Activated T-cell treated with anti-CD3 and anti-CD28 coated beads, Interleukin-2, amount 50 U/mL, for 4 hours (primary cell): Measurements from ENCODE around the gene C17orf107. TPM values are rescaled to one million over a fixed set of nuclear protein-coding genes. Genes with fewer than 3 reads are reported as not detected.

Experiments used
- ATAC-seq, 2 donors: fragments of 200-7000 bp; cut with Tn5 transposase; one replicate each; pipeline ENCODE4 v1.10.0; 2021
- DNase-seq: peaks from one replicate; pipeline ENCODE4 v3.0.0-alpha.2; 2020
- H3K27me3 Mint-ChIP-seq: one replicate; pipeline ENCODE4 v1.8.0; 2021; ENCODE audit warnings: low read depth, mixed read lengths
- H3K36me3 Mint-ChIP-seq: one replicate; pipeline ENCODE4 v1.8.0; 2022; ENCODE audit warnings: mixed read lengths; ENCODE audit not compliant: insufficient read depth
- H3K4me1 Mint-ChIP-seq: one replicate; pipeline ENCODE4 v1.8.0; 2021; ENCODE audit warnings: low read depth, mixed read lengths
- H3K4me3 Mint-ChIP-seq: one replicate; pipeline ENCODE4 v1.8.0; 2021; ENCODE audit warnings: mild to moderate bottlenecking, moderate library complexity, mixed read lengths
- H3K9me3 Mint-ChIP-seq: one replicate; pipeline ENCODE4 v1.8.0; 2021; ENCODE audit warnings: mixed read lengths
- total RNA-seq, 3 donors: library from RNA; stranded (reverse); gene quantifications; one replicate each; pipeline ENCODE4 v1.2.1, GENCODE V29; 2021

C17orf107 gene
- total RNA-seq, 3 donors from 2014 or later = 1.5 to 3.6 (median 2.7) TPM

- ATAC-seq = no peak
Observed at GRCh38 chr17:4941319-4941610, 41.9 kb downstream of the C17orf107 start.

GRCh38 chr17:4942760-4943508 is 43.6 kb downstream of the C17orf107 start:
- DNase-seq (no peak), ATAC-seq (no peak)
- peaks cover 43% of the 10 kb centered on the region for H3K36me3 Mint-ChIP-seq
- no peaks in the 10 kb centered on the region for H3K27me3 Mint-ChIP-seq
- peak overlapping the region; percentile 95 for H3K4me3 Mint-ChIP-seq
- no peaks in the 10 kb centered on the region for H3K9me3 Mint-ChIP-seq
- peaks cover 68% of the 10 kb centered on the region for H3K4me1 Mint-ChIP-seq

More at GRCh38 chr17:4941319-4941610, 41.9 kb downstream of the C17orf107 start:
- no peak for DNase-seq
- peak overlapping the region; percentile 95 for H3K4me3 Mint-ChIP-seq
- H3K27me3 Mint-ChIP-seq = no peaks in the 10 kb centered on the region
- peaks cover 36% of the 10 kb centered on the region for H3K36me3 Mint-ChIP-seq
- peaks cover 63% of the 10 kb centered on the region for H3K4me1 Mint-ChIP-seq
- H3K9me3 Mint-ChIP-seq = no peaks in the 10 kb centered on the region

- Mint-ChIP-seq H3K27me3 (no peaks in the 10 kb centered on the region), H3K4me3 (peak overlapping the region; percentile 94), H3K36me3 (peaks cover 43% of the 10 kb centered on the region), H3K9me3 (no peaks in the 10 kb centered on the region), H3K4me1 (peaks cover 57% of the 10 kb centered on the region)
- ATAC-seq (no peak), DNase-seq (no peak)
Observed at GRCh38 chr17:4944163-4944553, 44.8 kb downstream of the C17orf107 start.

- DNase-seq = no peak
- no peaks in the 10 kb centered on the region for H3K27me3 Mint-ChIP-seq
- H3K9me3 Mint-ChIP-seq = no peaks in the 10 kb centered on the region
- no peak for ATAC-seq
- H3K4me3 Mint-ChIP-seq = peak overlapping the region; percentile 94
- peaks cover 43% of the 10 kb centered on the region for H3K36me3 Mint-ChIP-seq
- peaks cover 55% of the 10 kb centered on the region for H3K4me1 Mint-ChIP-seq
Observed at GRCh38 chr17:4944554-4945175, 45.3 kb downstream of the C17orf107 start.

GRCh38 chr17:4945176-4945943 is 46.0 kb downstream of the C17orf107 start:
- peak overlapping the region; percentile 94 for H3K4me3 Mint-ChIP-seq
- ATAC-seq = peak; percentile 32 to 33
- peaks cover 58% of the 10 kb centered on the region for H3K4me1 Mint-ChIP-seq
- peak; percentile 80 for DNase-seq
- H3K27me3 Mint-ChIP-seq = no peaks in the 10 kb centered on the region
- H3K36me3 Mint-ChIP-seq = peaks cover 43% of the 10 kb centered on the region
- H3K9me3 Mint-ChIP-seq = no peaks in the 10 kb centered on the region

GRCh38 chr17:4945944-4946280 is 46.6 kb downstream of the C17orf107 start:
- peaks cover 64% of the 10 kb centered on the region for H3K4me1 Mint-ChIP-seq
- H3K9me3 Mint-ChIP-seq = no peaks in the 10 kb centered on the region
- no peak for ATAC-seq
- no peak for DNase-seq
- H3K27me3 Mint-ChIP-seq = no peaks in the 10 kb centered on the region
- H3K36me3 Mint-ChIP-seq = peaks cover 43% of the 10 kb centered on the region
- H3K4me3 Mint-ChIP-seq = peak overlapping the region; percentile 94

- ATAC-seq (no peak), DNase-seq (no peak)
- H3K9me3 Mint-ChIP-seq = no peaks in the 10 kb centered on the region
- no peaks in the 10 kb centered on the region for H3K27me3 Mint-ChIP-seq
- H3K4me3 Mint-ChIP-seq = peak overlapping the region; percentile 94
- H3K36me3 Mint-ChIP-seq = peaks cover 38% of the 10 kb centered on the region
- H3K4me1 Mint-ChIP-seq = peaks cover 62% of the 10 kb centered on the region
Observed at GRCh38 chr17:4946312-4946976, 47.1 kb downstream of the C17orf107 start.

- Mint-ChIP-seq H3K4me1 (peaks cover 57% of the 10 kb centered on the region), H3K9me3 (no peaks in the 10 kb centered on the region)
Observed at GRCh38 chr17:4947010-4947410, 47.7 kb downstream of the C17orf107 start.

GRCh38 chr17:4947411-4948165 is 48.3 kb downstream of the C17orf107 start:
- H3K4me3 Mint-ChIP-seq = peak overlapping the region; percentile 94
- H3K9me3 Mint-ChIP-seq = no peaks in the 10 kb centered on the region
- peak; percentile 27 to 29 for ATAC-seq
- H3K27me3 Mint-ChIP-seq = no peaks in the 10 kb centered on the region
- peaks cover 51% of the 10 kb centered on the region for H3K4me1 Mint-ChIP-seq
- peak; percentile 59 for DNase-seq
- H3K36me3 Mint-ChIP-seq = peaks cover 33% of the 10 kb centered on the region

More at GRCh38 chr17:4947010-4947410, 47.7 kb downstream of the C17orf107 start:
- Mint-ChIP-seq H3K4me3 (peak overlapping the region; percentile 94), H3K27me3 (no peaks in the 10 kb centered on the region), H3K36me3 (peaks cover 33% of the 10 kb centered on the region)
- no peak for ATAC-seq
- no peak for DNase-seq

- Mint-ChIP-seq H3K36me3 (peaks cover 29% of the 10 kb centered on the region), H3K4me3 (peak within 1 kb of the TSS; percentile 94), H3K4me1 (peaks cover 43% of the 10 kb centered on the region), H3K27me3 (no peaks in the 10 kb centered on the region), H3K9me3 (no peaks in the 10 kb centered on the region)
- ATAC-seq (peak; percentile 49 to 51), DNase-seq (peak; percentile 88)
Observed at GRCh38 chr17:4948166-4948930, 49.0 kb downstream of the C17orf107 start, which contains the start of gene PFN1. PFN1 (minus strand) TSS chr17:4948530; CDS start chr17:4948394, 136 bp downstream.

GRCh38 chr17:4948931-4949320 is 49.6 kb downstream of the C17orf107 start:
- Mint-ChIP-seq H3K4me1 (peaks cover 37% of the 10 kb centered on the region), H3K4me3 (peak overlapping the region; percentile 94), H3K36me3 (peaks cover 28% of the 10 kb centered on the region), H3K9me3 (no peaks in the 10 kb centered on the region), H3K27me3 (no peaks in the 10 kb centered on the region)
- ATAC-seq (peak; percentile 44 to 47), DNase-seq (peak; percentile 55)

- Mint-ChIP-seq H3K9me3 (no peaks in the 10 kb centered on the region), H3K27me3 (no peaks in the 10 kb centered on the region), H3K36me3 (peaks cover 24% of the 10 kb centered on the region), H3K4me1 (peaks cover 32% of the 10 kb centered on the region), H3K4me3 (peak overlapping the region; percentile 94)
- DNase-seq (peak; percentile 71), ATAC-seq (peak; percentile 36 to 44)
Observed at GRCh38 chr17:4949321-4950074, 50.2 kb downstream of the C17orf107 start.
